GM12878 (cell line): ENCODE results near the gene ARID4B. TPM values are rescaled to one million over a fixed set of nuclear protein-coding genes. Genes with fewer than 3 reads are reported as not detected.

ENCODE experiments used
- ATAC-seq: fragments of 200-7000 bp; cut with Tn5 transposase; 3 replicates; pipeline ENCODE4 v1.9.1; 2020; ENCODE audit warnings: mild to moderate bottlenecking, moderate library complexity
- BruUV-seq: library from RNA; stranded (reverse); fragments of 400-500 nt; replicated peaks from 2 replicates; lab custom pipeline; 2021; lab: Mats Ljungman, UMichigan
- CTCF ChIA-PET: fragments of 300-600 bp; sonication (Branson Sonifier 250); formaldehyde crosslinking; extraction: SDS; loops from one replicate; lab custom pipeline; 2021; ENCODE audit warnings: inconsistent platforms; lab: Yijun Ruan, JAX
- POLR2A ChIA-PET: fragments of 350-600 bp; formaldehyde crosslinking; extraction: SDS; loops from one replicate; lab custom pipeline; 2021; ENCODE audit warnings: inconsistent platforms; lab: Charles Lee
- RAD21 ChIA-PET: fragments of 300-600 bp; sonication (Branson Sonifier 250); formaldehyde crosslinking; loops from one replicate; lab custom pipeline; 2023; ENCODE audit warnings: antibody characterized with exemption; ENCODE audit not compliant: unreplicated experiment; lab: Charles Lee
- SMC1A ChIA-PET: fragments of 300-600 bp; sonication (Branson Sonifier 250); formaldehyde crosslinking; loops from one replicate; lab custom pipeline; 2023; ENCODE audit not compliant: unreplicated experiment, uncharacterized antibody; lab: Charles Lee
- DNase-seq: peaks from one replicate; pipeline ENCODE4 v3.0.0-alpha.2; 2011; ENCODE audit warnings: low read depth, low spot score
- FAIRE-seq: peaks from 3 replicates; lab custom pipeline; 2011; peaks lifted over from hg19 to GRCh38; lab: Jason Lieb, UNC
- H2AFZ ChIP-seq: 2 replicates; pipeline ENCODE4 v1.6.0; 2011; ENCODE audit warnings: low read depth, low read length, control low read depth; ENCODE audit not compliant: control insufficient read depth
- H3K27ac ChIP-seq: 2 replicates; pipeline ENCODE4 v1.5.1; 2011; ENCODE audit warnings: control low read depth; ENCODE audit not compliant: control insufficient read depth, insufficient read depth
- H3K27me3 ChIP-seq, 2 experiments: replicated peaks in 1 of 2; 2 replicates each; pipeline versions ENCODE4 v1.6.0 to v1.6.1; 2011; ENCODE audit warnings: low read length in 1 of 2; ENCODE audit not compliant: control insufficient read depth in 2 of 2, insufficient read depth in 2 of 2
- H3K36me3 ChIP-seq, 2 experiments: 2 replicates each; pipeline ENCODE4 v1.5.1; 2011; ENCODE audit warnings: low read length in 1 of 2; ENCODE audit not compliant: control insufficient read depth in 2 of 2, insufficient read depth in 2 of 2
- H3K4me1 ChIP-seq: 2 replicates; pipeline ENCODE4 v1.6.1; 2011; ENCODE audit warnings: mild to moderate bottlenecking, low read length, moderate library complexity, mixed read lengths; ENCODE audit not compliant: control insufficient read depth, insufficient read depth
- H3K4me2 ChIP-seq: 2 replicates; pipeline ENCODE4 v1.6.0; 2011; ENCODE audit warnings: control low read depth; ENCODE audit not compliant: control insufficient read depth, insufficient read depth
- H3K4me3 ChIP-seq: fragments of 200-600 bp; sonication (generic); 2 replicates; pipeline ENCODE4 v1.5.1; 2016
- H3K79me2 ChIP-seq: 2 replicates; pipeline ENCODE4 v1.6.0; 2011; ENCODE audit warnings: low read length; ENCODE audit not compliant: control insufficient read depth, insufficient read depth
- H3K9ac ChIP-seq: 2 replicates; pipeline ENCODE4 v1.8.0; 2011; ENCODE audit warnings: low read length, control low read depth, mixed read lengths; ENCODE audit not compliant: control insufficient read depth, insufficient read depth
- H3K9me3 ChIP-seq: replicated peaks from 3 replicates; pipeline ENCODE4 v1.5.1; 2011; ENCODE audit warnings: mild to moderate bottlenecking, low read length; ENCODE audit not compliant: control insufficient read depth, insufficient read depth
- H4K20me1 ChIP-seq: 2 replicates; pipeline ENCODE4 v1.6.0; 2011; ENCODE audit not compliant: control insufficient read depth, insufficient read depth
- BRCA1 ChIP-seq: IDR thresholded peaks from 2 replicates; pipeline ENCODE4 v1.6.1; 2011; ENCODE audit warnings: low read depth, low read length, improper control_type of control experiment
- CHD1 ChIP-seq: IDR thresholded peaks from 2 replicates; pipeline ENCODE4 v1.6.1; 2012; ENCODE audit warnings: low read depth, low read length, improper control_type of control experiment
- CHD2 ChIP-seq: IDR thresholded peaks from 2 replicates; pipeline ENCODE4 v1.6.1; 2011; ENCODE audit warnings: low read depth, low read length, improper control_type of control experiment, borderline replicate concordance
- KAT2A ChIP-seq: conservative IDR thresholded peaks from 2 replicates; pipeline ENCODE4 v1.6.1; 2011; ENCODE audit warnings: low read depth, low read length; ENCODE audit not compliant: control insufficient read depth
- LARP7 ChIP-seq: fragments of 450-650 bp; IDR thresholded peaks from 2 replicates; pipeline ENCODE4 v1.6.1; 2017; ENCODE audit warnings: mild to moderate bottlenecking
- MYB ChIP-seq: fragments of 150-350 bp; IDR thresholded peaks from 2 replicates; pipeline ENCODE4 v1.6.1; 2014; ENCODE audit warnings: mild to moderate bottlenecking, low read depth, low read length, borderline replicate concordance
- NFYA ChIP-seq: IDR thresholded peaks from 2 replicates; pipeline ENCODE4 v1.6.1; 2011; ENCODE audit warnings: low read depth, mild to moderate bottlenecking, low read length, improper control_type of control experiment, borderline replicate concordance
- REST ChIP-seq: IDR thresholded peaks from 2 replicates; pipeline ENCODE4 v1.6.1; 2012; ENCODE audit warnings: mild to moderate bottlenecking, low read depth, low read length
- SMC3 ChIP-seq: IDR thresholded peaks from 2 replicates; pipeline ENCODE4 v1.6.1; 2011; ENCODE audit warnings: low read length, improper control_type of control experiment, borderline replicate concordance
- YY1 ChIP-seq: IDR thresholded peaks from 2 replicates; pipeline ENCODE4 v1.6.1; 2011; ENCODE audit warnings: low read depth, mild to moderate bottlenecking, low read length
- WGBS: methylation state at CpG from one replicate; pipeline ENCODE4 v1.1.6; 2016; ENCODE audit warnings: low lambda C conversion rate; ENCODE audit not compliant: insufficient replicate concordance, insufficient coverage; ENCODE audit errors: missing lambda C conversion rate; 5-methylcytosine and 5-hydroxymethylcytosine counted together
- in situ Hi-C: fragments of 300-500 bp; cut with MboI; formaldehyde crosslinking; loops from 9 replicates; pipeline ENCODE4 v1.14.3; 2018; ENCODE audit warnings: mixed read lengths
- intact Hi-C: fragments of 100-400 bp; cut with micrococcal nuclease; formaldehyde crosslinking; loops from one replicate; pipeline ENCODE4 v1.14.2; 2022; ENCODE audit not compliant: unreplicated experiment
- polyA plus RNA-seq, 11 experiments: library from polyadenylated mRNA; depleted of rRNA in 4 of 11; unstranded in 6 of 11; stranded (reverse) in 5 of 11; fragments of >200 nt; fragmentation: Nextera tagmentation in 4 of 11; fragmentation: Illumina TruSeq in 1 of 11; extraction: Ambion mirVana in 4 of 11; extraction: Trizol in 1 of 11; gene quantifications; 1 replicate in 1 of 11; 2 replicates in 10 of 11; pipeline versions ENCODE4 v1.2.1 to v1.2.3, GENCODE V29; 2011 to 2016; ENCODE audit warnings: inconsistent platforms in 2 of 11, missing spikeins in 2 of 11, low read depth in 1 of 11
- total RNA-seq, 4 experiments: library from RNA; depleted of rRNA in 3 of 4; stranded (reverse); fragments of >200 nt in 3 of 4; fragmentation: Illumina TruSeq in 1 of 4; extraction: Trizol in 1 of 4; gene quantifications; 2 replicates each; pipeline versions ENCODE4 v1.2.1 to v1.2.3, GENCODE V29; 2013 to 2021

The ARID4B gene
- total and polyA plus RNA-seq, 10 of the 15 experiments (the other 5 are each of a cell fraction or from before 2014, with no cell fraction given) = 13.6 to 39.1 (median 28.0) TPM

- Histone ChIP-seq H3K4me3 (no peak overlapping the region), H3K4me1 (no peaks in the 10 kb centered on the region), H3K9ac (no peak overlapping the region), H3K27me3 (no peaks in the 10 kb centered on the region), H4K20me1 (no peaks in the 10 kb centered on the region), H2AFZ (no peak overlapping the region), H3K36me3 (peaks cover 0 to 5% of the 10 kb centered on the region in 2 experiments; a peak in 1 of 4 replicates), H3K9me3 (no peaks in the 10 kb centered on the region), H3K4me2 (no peak overlapping the region), H3K27ac (no peak overlapping the region), H3K79me2 (no peaks in the 10 kb centered on the region)
- no peak for ATAC-seq
- FAIRE-seq = no peak
- RAD21 ChIA-PET = interaction anchor here (0.6 kb wide), 1 partner anchor 847 kb away, joined by 3 read pairs; no protein-coding TSS in a partner anchor
- POLR2A ChIA-PET = no interaction called here
- 92% methylated on average over 3 of the region's 3 CpGs for WGBS
- CTCF ChIA-PET = interaction anchor here (3.7 kb wide), 1 partner anchor 73 kb away, joined by 19 read pairs; no protein-coding TSS in a partner anchor
- DNase-seq = no peak
- no peak for TF ChIP-seq CHD1
- TF ChIP-seq MYB = no peak
- intact Hi-C loops (no loop called here), in situ Hi-C loops (no loop called here)
- TSS peak; percentile 61 for BruUV-seq
- SMC1A ChIA-PET = interaction anchor here (0.6 to 1.6 kb wide), 3 partner anchors 12 to 189 kb away, joined by 3 to 5 read pairs (median 3); no protein-coding TSS in a partner anchor
Observed at GRCh38 chr1:235342471-235342870, 14.5 kb upstream of the ARID4B start.

- H2AFZ ChIP-seq = no peak overlapping the region
- FAIRE-seq (no peak), DNase-seq (no peak), ATAC-seq (no peak)
- H3K9ac ChIP-seq = no peak overlapping the region
- no peaks in the 10 kb centered on the region for H3K9me3 ChIP-seq
- ChIA-PET POLR2A (interaction anchor here (1.7 kb wide), 1 partner anchor 33 kb away, joined by 3 read pairs; no protein-coding TSS in a partner anchor), SMC1A (interaction anchor here (0.6 to 1.6 kb wide), 4 partner anchors 11 to 189 kb away, joined by 3 to 5 read pairs (median 3); no protein-coding TSS in a partner anchor), CTCF (interaction anchor here (1.5 to 3.7 kb wide), 2 partner anchors 74 to 89 kb away, joined by 3 to 19 read pairs; no protein-coding TSS in a partner anchor), RAD21 (interaction anchor here (0.6 kb wide), 1 partner anchor 847 kb away, joined by 3 read pairs; no protein-coding TSS in a partner anchor)
- intact Hi-C loops = no loop called here
- over 99% methylated on average over 6 of the region's 6 CpGs for WGBS
- no peaks in the 10 kb centered on the region for H4K20me1 ChIP-seq
- H3K4me3 ChIP-seq = no peak overlapping the region
- H3K36me3 ChIP-seq = peaks cover 0 to 5% of the 10 kb centered on the region in 2 experiments; a peak in 1 of 4 replicates
- in situ Hi-C loops = no loop called here
- no peak overlapping the region for H3K27ac ChIP-seq
- H3K27me3 ChIP-seq = no peaks in the 10 kb centered on the region
- no peak overlapping the region for H3K4me2 ChIP-seq
- no TSS peak for BruUV-seq
- H3K4me1 ChIP-seq = no peaks in the 10 kb centered on the region
- no peaks in the 10 kb centered on the region for H3K79me2 ChIP-seq
- TF ChIP-seq NFYA (no peak), SMC3 (no peak), REST (no peak), CHD2 (no peak), KAT2A (no peak), YY1 (no peak), BRCA1 (no peak), LARP7 (no peak)
Observed at GRCh38 chr1:235342039-235342438, 14.1 kb upstream of the ARID4B start.
